ENCODE measurements around the gene STK24.

STK24 gene

GRCh38 chr13:98530217-98530616, 46.7 kb downstream of the STK24 start:
- DNase-seq = no peak

- no peak for DNase-seq
These were observed 47.7 kb downstream of the STK24 start for GRCh38 chr13:98529171-98529570.

- no peak for DNase-seq
These were observed 48.2 kb downstream of the STK24 start for GRCh38 chr13:98528663-98529064.

- DNase-seq = no peak
These were observed 49.4 kb downstream of the STK24 start for GRCh38 chr13:98527526-98527925.

GRCh38 chr13:98526182-98526512, 50.8 kb downstream of the STK24 start:
- DNase-seq = no peak

GRCh38 chr13:98525456-98526181, 51.3 kb downstream of the STK24 start:
- DNase-seq = no peak

GRCh38 chr13:98524793-98525192, 52.1 kb downstream of the STK24 start:
- no peak for DNase-seq

GRCh38 chr13:98524391-98524790, 52.5 kb downstream of the STK24 start:
- DNase-seq = no peak

GRCh38 chr13:98523455-98524102, 53.3 kb downstream of the STK24 start:
- DNase-seq = no peak

- DNase-seq = no peak
These were observed 54.5 kb downstream of the STK24 start for GRCh38 chr13:98522371-98522770.

GRCh38 chr13:98521461-98522247, 55.3 kb downstream of the STK24 start:
- no peak for DNase-seq

- no peak for DNase-seq
These were observed 56.0 kb downstream of the STK24 start for GRCh38 chr13:98520674-98521449.

- no peak for DNase-seq
These were observed 56.9 kb downstream of the STK24 start for GRCh38 chr13:98519976-98520375.

GRCh38 chr13:98517576-98518310, 59.2 kb downstream of the STK24 start:
- DNase-seq = no peak

GRCh38 chr13:98515818-98516465, 61.0 kb downstream of the STK24 start:
- DNase-seq = no peak

GRCh38 chr13:98514288-98514687, 62.6 kb downstream of the STK24 start:
- DNase-seq = no peak

GRCh38 chr13:98513837-98514236, 63.1 kb downstream of the STK24 start:
- no peak for DNase-seq

- DNase-seq = no peak
These were observed 63.9 kb downstream of the STK24 start for GRCh38 chr13:98512774-98513665.

- DNase-seq = no peak
These were observed 65.5 kb downstream of the STK24 start for GRCh38 chr13:98511435-98511834.

- DNase-seq = no peak
These were observed 66.8 kb downstream of the STK24 start for GRCh38 chr13:98510156-98510509.
